Lung (tissue), 12 donors: Measurements from ENCODE around the gene CRTC3. TPM values are rescaled to one million over a fixed set of nuclear protein-coding genes. Genes with fewer than 3 reads are reported as not detected.
"Not testable (repeated sequence)": the region's sequence is repeated elsewhere in the genome, so short reads cannot be mapped to it uniquely, and the experiment has no call there.

Source experiments
- ATAC-seq: fragments of 200-7000 bp; cut with Tn5 transposase; one replicate; pipeline ENCODE4 v1.9.1; 2020; ENCODE audit warnings: moderate number of reproducible peaks; ENCODE audit not compliant: insufficient read depth, low FRiP score
- DNase-seq, 3 donors: peaks; one replicate each; pipeline ENCODE4 v3.0.0-alpha.2; 2013 to 2017
- H3K27ac ChIP-seq, 2 donors: one replicate each; pipeline ENCODE4 v1.5.1; 2013; ENCODE audit warnings: mild to moderate bottlenecking in 2 of 2, moderate library complexity in 2 of 2, control low read depth in 1 of 2, inconsistent platforms in 1 of 2, low read depth in 1 of 2, low read length in 1 of 2
- H3K27me3 ChIP-seq, 3 donors: one replicate each; pipeline ENCODE4 v1.5.1; 2013; ENCODE audit warnings: low read length in 2 of 3; ENCODE audit not compliant: control insufficient read depth in 3 of 3, insufficient read depth in 3 of 3
- H3K36me3 ChIP-seq, 4 donors: one replicate each; pipeline ENCODE4 v1.5.1; 2013; ENCODE audit warnings: low read length in 4 of 4, mild to moderate bottlenecking in 1 of 4, moderate library complexity in 1 of 4; ENCODE audit not compliant: control insufficient read depth in 4 of 4, insufficient read depth in 4 of 4
- H3K4me1 ChIP-seq, 5 donors: one replicate each; pipeline ENCODE4 v1.5.1; 2013; ENCODE audit warnings: low read length in 5 of 5, mild to moderate bottlenecking in 2 of 5, moderate library complexity in 1 of 5; ENCODE audit not compliant: control insufficient read depth in 5 of 5, insufficient read depth in 5 of 5
- H3K4me3 ChIP-seq: one replicate; pipeline ENCODE4 v1.5.1; 2013; ENCODE audit warnings: mild to moderate bottlenecking, control low read depth, moderate library complexity
- H3K9ac ChIP-seq, 2 donors: one replicate each; pipeline ENCODE4 v1.5.1; 2013; ENCODE audit warnings: low read length in 2 of 2, control low read depth in 1 of 2; ENCODE audit not compliant: insufficient read depth in 1 of 2
- H3K9me3 ChIP-seq, 4 donors: one replicate each; pipeline ENCODE4 v1.5.1; 2013; ENCODE audit warnings: low read length in 3 of 4, mild to moderate bottlenecking in 1 of 4, moderate library complexity in 1 of 4; ENCODE audit not compliant: control insufficient read depth in 4 of 4, insufficient read depth in 3 of 4
- WGBS, 2 donors: extraction: QIAGEN DNeasy Blood & Tissue Kit; methylation state at CpG; one replicate each; pipeline ENCODE4 v1.1.7; 2013; 5-methylcytosine and 5-hydroxymethylcytosine counted together
- polyA plus RNA-seq, 2 donors: library from polyadenylated mRNA; stranded (reverse); fragments of 200-250 nt; gene quantifications; one replicate each; pipeline ENCODE4 v1.2.1, GENCODE V29; 2013
- total RNA-seq, 2 donors: library from RNA; depleted of rRNA in 1 of 2; stranded (reverse); fragments of >200 nt in 1 of 2; gene quantifications; one replicate each; pipeline ENCODE4 v1.2.1, GENCODE V29; 2014 to 2021
- TF ChIP-seq, protein P1 (sequence below): IDR thresholded peaks from 2 replicates; pipeline ENCODE4 v1.5.1; 2012; ENCODE audit warnings: mild to moderate bottlenecking; ENCODE audit errors: control extremely low read depth, extremely low read depth
- donor health status: control.
- donor health status: control.
- donor health status: Bipolar disorder and iron deficiency.
- donor health status: healthy.
- donor health status: DM: yes; HTN: yes; CAD: no.

Gene CRTC3
- total and polyA plus RNA-seq, 4 donors = 12.0 to 47.9 (median 28.2) TPM

- H3K4me1 ChIP-seq = no peaks in the 10 kb centered on the region
- DNase-seq = no peak
- no peak overlapping the region for H3K9ac ChIP-seq
- no peaks in the 10 kb centered on the region for H3K36me3 ChIP-seq
- H3K4me3 ChIP-seq = no peak overlapping the region
- no peak overlapping the region for H3K27ac ChIP-seq
- H3K9me3 ChIP-seq = peaks cover 0 to 3% (median 0%) of the 10 kb centered on the region in 4 donors
- ATAC-seq = no peak
- no peaks in the 10 kb centered on the region for H3K27me3 ChIP-seq
- WGBS, 2 donors = 89 to 94% methylated on average over 5 of the region's 5 CpGs
- TF ChIP-seq, protein P1, sequence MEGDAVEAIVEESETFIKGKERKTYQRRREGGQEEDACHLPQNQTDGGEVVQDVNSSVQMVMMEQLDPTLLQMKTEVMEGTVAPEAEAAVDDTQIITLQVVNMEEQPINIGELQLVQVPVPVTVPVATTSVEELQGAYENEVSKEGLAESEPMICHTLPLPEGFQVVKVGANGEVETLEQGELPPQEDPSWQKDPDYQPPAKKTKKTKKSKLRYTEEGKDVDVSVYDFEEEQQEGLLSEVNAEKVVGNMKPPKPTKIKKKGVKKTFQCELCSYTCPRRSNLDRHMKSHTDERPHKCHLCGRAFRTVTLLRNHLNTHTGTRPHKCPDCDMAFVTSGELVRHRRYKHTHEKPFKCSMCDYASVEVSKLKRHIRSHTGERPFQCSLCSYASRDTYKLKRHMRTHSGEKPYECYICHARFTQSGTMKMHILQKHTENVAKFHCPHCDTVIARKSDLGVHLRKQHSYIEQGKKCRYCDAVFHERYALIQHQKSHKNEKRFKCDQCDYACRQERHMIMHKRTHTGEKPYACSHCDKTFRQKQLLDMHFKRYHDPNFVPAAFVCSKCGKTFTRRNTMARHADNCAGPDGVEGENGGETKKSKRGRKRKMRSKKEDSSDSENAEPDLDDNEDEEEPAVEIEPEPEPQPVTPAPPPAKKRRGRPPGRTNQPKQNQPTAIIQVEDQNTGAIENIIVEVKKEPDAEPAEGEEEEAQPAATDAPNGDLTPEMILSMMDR = no peak
These were observed 154.6 kb downstream of the CRTC3 start for GRCh38 chr15:90684281-90684680.

- peaks cover 0 to 3% (median 0%) of the 10 kb centered on the region in 5 donors for H3K4me1 ChIP-seq
- no peak for DNase-seq
- TF ChIP-seq, protein P1 = no peak
- no peak overlapping the region for H3K4me3 ChIP-seq
- H3K36me3 ChIP-seq = no peaks in the 10 kb centered on the region
- WGBS, 2 donors = 68 to 72% methylated on average over 11 of the region's 11 CpGs
- H3K27ac ChIP-seq = no peak overlapping the region
- ATAC-seq = no peak
- H3K27me3 ChIP-seq = no peaks in the 10 kb centered on the region
- peaks cover 0 to 3% (median 0%) of the 10 kb centered on the region in 4 donors for H3K9me3 ChIP-seq
- no peak overlapping the region for H3K9ac ChIP-seq
These were observed 156.1 kb downstream of the CRTC3 start for GRCh38 chr15:90685591-90686434.

DNA sequence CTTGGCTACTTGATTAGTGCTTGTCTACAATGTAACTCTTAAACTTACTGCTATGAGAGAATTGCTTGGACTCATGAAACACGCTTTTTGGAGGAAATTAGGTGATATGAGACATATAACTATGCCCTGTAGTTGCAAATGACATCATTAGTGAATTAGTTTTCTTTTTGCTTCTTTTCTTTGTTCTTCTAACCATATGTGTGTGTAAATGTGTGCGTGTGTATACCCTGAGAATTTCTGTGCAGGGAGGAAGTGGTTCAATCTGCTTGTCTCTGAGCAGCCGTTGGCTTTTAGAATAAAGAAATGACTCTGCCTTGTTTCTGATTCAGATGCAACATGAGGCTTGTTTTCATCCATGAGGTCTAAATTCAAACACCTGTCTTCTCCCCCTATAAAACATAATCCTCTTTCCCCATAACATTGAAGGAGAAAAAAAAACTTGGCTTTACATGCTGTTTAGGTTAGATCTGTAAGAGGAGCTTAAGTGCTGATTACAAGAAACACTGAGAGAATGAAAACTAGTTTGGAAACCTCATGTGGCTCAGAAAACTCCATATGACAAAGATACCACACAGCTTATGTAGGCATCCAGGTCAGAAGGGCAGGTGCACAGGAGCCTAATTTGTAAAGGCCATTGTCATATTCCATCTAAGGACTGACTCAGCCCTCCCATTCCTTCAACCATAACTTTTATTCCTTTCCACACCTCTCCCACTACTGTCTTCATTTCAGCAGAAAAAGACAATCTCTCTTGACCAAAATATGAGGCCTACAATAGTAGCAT lies 156.9 kb downstream of the CRTC3 start:
- WGBS, 2 donors = 35 to 73% methylated on average over 3 of the region's 3 CpGs
- no peak overlapping the region for H3K4me3 ChIP-seq
- ATAC-seq (no peak), DNase-seq (no peak)
- H3K9me3 ChIP-seq = peaks cover 0 to 3% (median 0%) of the 10 kb centered on the region in 4 donors
- H3K9ac ChIP-seq = no peak overlapping the region
- H3K27ac ChIP-seq = no peak overlapping the region
- TF ChIP-seq, protein P1 = no peak
- peaks cover 0 to 4% (median 0%) of the 10 kb centered on the region in 5 donors for H3K4me1 ChIP-seq
- H3K36me3 ChIP-seq = no peaks in the 10 kb centered on the region
- H3K27me3 ChIP-seq = no peaks in the 10 kb centered on the region

DNA sequence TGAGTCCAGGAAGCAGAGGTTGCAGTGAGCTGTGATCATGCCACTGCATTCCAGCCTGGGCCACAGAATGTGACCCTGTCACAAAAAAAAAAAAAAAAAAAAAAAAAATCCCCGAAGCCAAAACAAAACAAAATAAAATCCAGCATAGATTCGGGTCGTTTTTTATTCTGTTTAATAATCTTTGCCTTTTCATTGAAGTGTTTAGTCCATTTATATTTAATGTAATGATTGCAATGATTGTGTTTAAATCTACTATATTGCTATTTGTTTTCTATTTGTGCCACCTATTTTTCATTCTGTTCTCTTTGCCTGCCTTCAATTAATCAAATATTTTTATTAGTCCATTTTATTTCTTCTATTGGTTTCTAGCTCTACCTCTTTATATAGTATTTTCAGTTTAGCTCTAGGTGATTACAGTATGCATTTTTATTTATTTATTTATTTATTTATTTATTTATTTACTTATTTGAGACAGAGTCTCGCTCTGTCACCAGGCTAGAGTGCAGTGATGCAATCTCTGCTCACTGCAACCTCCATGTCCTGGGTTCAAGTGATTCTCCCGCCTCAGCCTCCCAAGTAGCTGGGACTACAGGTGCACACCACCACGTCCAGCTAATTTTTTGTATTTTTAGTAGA lies 159.7 kb downstream of the CRTC3 start:
- not testable (repeated sequence) for H3K4me1 ChIP-seq, DNase-seq
- 80 to 82% methylated on average over 6 of the region's 6 CpGs for WGBS, 2 donors

More for the DNA sequence above, 159.7 kb downstream of the CRTC3 start:
- not testable (repeated sequence) for H3K27me3 ChIP-seq, H3K9ac ChIP-seq, H3K27ac ChIP-seq, H3K9me3 ChIP-seq, H3K36me3 ChIP-seq, H3K4me3 ChIP-seq, ATAC-seq
